NCI-H1930 (cell line): Measurements from ENCODE around the gene IRF2BP2.

Source experiments
- DNase-seq, 2 experiments: peaks; one replicate each; lab custom pipeline; 2025; lab: John Stamatoyannopoulos, UW

IRF2BP2 gene

GRCh38 chr1:234583755-234584419 lies 26.1 kb downstream of the IRF2BP2 start:
- DNase-seq = no peak

DNA sequence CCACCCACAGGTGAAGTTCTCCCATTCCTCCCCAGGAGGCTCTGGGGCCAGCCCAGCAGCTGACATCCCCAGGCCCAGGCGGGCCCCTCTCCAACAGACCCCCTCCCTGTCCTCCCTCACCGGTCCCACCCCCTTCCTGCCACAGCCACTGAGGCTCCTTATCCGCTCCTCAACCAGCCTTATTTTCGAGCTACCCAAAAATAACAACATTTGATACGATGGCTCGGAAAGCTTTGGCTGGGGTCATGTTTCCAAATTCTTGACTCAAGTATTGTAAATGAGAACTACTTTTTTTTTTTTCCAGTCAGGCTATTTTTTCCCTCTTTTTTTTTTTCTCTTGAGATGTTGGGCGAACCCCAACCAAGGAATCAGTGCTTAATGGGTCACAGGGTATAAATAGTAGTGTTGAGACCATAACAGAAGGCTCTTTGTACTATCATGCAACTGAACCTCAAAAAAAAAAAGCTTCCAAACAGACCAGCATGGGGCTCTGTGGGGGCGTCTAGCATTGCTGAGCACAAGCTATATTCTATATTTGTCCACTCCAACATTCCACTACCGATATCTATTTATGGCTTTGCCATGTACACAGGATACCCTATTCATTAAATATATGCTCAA lies 27.2 kb downstream of the IRF2BP2 start:
- no peak for DNase-seq

DNA sequence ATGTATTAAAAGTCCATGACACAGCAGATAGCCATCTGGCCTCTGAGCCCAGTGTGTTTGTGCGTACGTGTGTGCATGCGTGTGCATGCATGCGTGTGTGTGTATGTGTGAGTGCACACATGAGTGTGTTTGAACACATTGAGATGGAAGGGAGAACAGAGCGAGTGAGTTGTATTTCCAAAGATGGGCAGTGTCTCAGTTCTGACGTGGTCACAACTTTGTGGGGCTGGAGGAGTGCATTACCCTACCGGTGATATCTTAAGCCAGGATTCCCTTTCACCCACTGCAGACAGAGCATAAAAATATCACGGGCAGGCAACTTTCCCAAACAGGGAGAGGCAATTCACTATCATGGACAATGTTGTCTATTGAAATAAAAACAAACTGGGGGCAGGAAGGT lies 27.8 kb downstream of the IRF2BP2 start:
- no peak for DNase-seq

- no peak for DNase-seq
Measured at GRCh38 chr1:234581063-234581714, 28.8 kb downstream of the IRF2BP2 start.

- DNase-seq = no peak
Measured at GRCh38 chr1:234579967-234580366, 30.0 kb downstream of the IRF2BP2 start.

DNA sequence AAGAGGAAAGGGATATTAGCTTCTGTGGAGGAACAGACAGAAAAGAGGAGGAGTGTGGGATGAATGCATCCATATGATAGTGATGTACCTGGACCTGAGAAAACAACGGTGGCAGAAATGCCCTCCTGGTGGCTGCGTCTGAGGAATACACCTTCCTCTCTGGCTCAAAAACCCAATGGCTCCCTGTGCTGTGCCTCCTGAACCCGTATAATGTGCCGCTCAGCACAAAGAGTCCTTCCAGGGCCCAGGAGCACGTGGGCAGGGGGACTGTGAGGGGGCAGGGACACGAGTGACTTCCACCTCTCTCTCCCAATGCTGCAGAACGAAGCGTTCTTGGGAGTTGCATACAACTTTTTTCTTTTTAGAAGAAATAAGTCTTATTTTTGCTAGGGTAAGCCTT lies 31.2 kb downstream of the IRF2BP2 start:
- no peak for DNase-seq

DNA sequence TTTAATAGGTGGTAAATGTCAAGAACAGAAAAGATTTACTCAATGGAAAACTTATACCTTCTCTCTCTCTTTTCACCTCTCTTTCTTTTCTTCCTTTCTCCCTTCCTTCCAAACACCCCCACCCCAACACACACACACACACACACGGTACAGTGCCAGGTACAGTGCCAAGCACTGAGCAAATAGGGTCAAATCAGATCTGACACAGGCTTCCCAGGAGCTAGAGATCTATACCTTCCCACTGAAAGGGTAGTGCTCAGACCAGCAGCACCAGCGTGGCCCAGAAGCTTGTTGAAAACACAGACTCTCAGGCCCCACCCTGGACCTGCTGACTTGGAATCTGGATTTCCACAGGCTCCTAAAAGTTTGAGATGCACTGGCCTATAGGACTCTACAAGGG lies 31.9 kb downstream of the IRF2BP2 start:
- no peak for DNase-seq

DNA sequence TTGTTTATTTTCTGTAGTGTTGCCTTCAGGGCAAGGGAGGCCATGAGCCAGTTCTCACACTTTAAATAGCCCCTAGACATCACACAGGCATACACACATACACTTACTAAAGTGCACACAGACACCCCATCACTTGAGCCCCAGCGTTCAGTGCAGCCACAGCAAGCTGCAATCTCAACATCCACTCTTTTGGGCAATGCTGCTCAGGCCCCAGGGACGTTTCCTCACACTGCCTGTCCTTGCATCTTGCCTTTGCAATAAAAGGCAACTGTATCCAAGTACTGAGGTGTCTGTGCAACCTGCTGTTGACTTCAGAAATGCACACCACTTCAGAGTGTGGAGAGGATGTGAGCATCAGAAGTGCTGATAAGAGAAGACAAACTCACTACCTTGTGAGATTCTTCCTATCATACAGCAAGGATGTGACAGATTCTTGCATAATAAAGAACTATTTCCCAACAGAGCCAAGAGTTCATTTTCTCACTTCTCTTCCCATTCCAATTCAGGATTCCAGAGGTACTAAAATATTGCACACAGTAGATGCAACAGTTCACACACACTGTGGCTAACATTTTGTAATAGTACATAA lies 36.2 kb downstream of the IRF2BP2 start:
- DNase-seq = no peak

- DNase-seq = no peak
Measured at GRCh38 chr1:234572966-234573365, 37.0 kb downstream of the IRF2BP2 start.

DNA sequence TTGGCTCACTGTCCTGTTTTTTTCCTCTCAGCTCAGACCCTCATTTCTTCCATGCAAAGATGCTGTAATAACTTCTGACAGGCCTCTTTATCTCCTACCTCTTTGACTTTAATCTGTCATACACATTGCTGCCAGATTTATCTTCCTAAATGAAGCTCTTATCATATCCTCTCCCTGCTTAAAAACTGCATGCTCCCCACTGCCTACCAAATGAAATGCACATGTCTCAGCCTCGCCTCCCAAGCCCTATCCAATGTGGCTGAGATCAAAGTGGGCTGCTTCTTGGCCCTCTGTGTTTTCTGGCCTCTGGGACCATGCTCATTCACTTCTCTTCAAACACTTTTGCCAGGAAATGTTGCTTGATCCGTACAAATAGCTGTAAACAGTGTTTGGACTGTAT lies 38.3 kb downstream of the IRF2BP2 start:
- no peak for DNase-seq

DNA sequence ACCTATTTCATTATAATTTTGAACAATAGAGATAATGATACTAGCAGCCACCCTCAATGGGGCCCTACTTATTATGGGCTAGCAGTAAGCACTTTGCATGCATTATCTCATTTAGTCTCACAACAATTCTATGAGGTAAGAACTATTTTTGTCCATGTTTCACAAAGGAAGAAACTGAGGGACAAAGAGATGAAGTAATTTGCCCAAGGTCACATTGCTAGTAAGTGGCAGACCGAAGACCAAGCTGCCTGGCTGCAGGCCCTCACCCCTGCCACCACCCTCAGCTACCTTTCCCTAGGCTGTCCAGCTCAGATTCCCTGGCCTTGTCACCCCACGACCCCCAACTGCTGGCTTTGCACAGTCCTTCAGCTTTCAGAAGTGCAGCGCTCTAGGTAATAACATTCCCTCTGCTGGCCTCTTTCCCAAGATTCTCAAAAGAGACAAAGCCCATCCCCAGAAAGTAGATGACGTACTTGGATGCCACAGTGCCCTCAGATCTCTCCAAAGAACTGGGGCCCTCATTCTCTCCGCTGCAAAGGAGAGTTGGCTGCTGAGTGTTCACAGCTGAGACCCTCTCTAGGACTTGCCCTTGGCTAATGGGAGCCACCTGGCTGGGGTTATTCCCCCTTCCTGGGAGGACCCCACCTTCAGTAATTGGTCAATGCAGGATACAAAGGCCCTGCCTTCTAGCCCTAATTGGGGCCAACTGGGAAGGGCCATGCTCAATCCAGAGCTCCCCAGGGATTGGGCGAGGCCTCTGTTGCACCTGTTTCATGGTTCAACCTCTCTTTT lies 39.5 kb downstream of the IRF2BP2 start:
- no peak for DNase-seq

GRCh38 chr1:234568345-234568744 lies 41.6 kb downstream of the IRF2BP2 start:
- no peak for DNase-seq

DNA sequence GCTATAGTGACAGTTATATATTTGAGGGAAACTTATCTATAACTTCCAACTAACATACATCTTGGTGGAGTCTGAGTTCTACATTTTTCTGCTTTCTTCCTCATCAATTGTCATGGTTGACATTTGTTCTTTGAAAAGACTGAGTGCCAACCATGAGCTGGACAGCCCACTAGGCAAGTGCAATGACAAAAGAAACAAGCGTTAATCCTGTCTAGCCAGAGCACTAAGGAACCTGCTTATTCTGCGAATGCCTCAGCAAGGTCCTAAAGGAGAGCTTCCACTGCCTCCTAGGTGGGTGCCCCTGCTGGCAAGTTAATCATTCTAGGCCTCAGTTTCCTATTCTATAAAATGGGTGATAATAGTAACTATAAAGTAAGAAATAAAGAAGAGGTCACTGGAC lies 44.8 kb downstream of the IRF2BP2 start:
- no peak for DNase-seq

GRCh38 chr1:234564035-234565029 lies 45.6 kb downstream of the IRF2BP2 start:
- DNase-seq = no peak

DNA sequence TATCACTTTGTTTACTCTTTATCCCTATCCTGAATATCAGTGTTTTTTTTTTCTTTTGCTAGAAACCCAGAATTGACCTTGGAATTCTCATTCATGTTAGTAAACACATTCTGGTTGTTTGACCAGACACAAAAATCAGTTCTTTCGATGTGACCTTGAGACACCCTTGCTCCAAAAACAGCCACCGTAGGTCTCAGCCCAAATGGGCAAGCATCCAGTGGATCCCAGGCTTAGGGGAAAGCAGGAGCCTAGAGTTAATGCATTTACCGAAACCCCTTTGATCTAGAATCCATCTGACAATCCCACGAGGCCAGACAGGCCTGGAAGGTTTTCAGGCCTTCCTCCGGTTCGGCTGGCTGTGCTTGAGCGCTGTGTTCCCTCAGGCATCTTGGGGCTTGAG lies 47.6 kb downstream of the IRF2BP2 start:
- no peak for DNase-seq

GRCh38 chr1:234561319-234561718 lies 48.7 kb downstream of the IRF2BP2 start:
- no peak for DNase-seq

- no peak for DNase-seq
Measured at GRCh38 chr1:234559902-234560676, 49.9 kb downstream of the IRF2BP2 start.

GRCh38 chr1:234559152-234559901 lies 50.7 kb downstream of the IRF2BP2 start:
- no peak for DNase-seq

DNA sequence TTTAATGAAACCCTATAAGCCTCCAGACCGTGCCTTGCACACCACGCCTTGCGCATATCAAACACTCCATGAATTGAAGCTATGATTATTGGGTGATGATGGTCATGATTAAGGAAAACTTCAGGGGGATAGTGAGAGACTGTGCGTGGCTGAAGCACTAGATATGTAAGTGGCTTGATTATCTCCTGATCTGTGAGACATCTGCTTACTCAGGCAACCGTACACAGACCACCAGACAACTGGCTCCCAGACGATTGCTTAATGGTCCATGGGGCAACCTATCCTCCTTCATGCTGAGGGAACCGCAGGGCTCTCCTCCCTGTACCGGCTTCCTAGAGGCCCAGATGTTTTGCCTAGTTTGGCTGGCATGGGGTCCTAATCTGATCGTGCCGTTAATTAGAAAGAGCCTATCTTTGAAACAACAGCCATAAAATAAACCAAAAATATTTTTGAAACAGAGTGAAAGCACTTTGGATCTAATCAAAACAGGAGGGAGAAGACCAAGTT lies 51.6 kb downstream of the IRF2BP2 start:
- DNase-seq = no peak
